GM18505 (cell line): ENCODE results near the gene ZNF627.

Experiments
- ATAC-seq: cut with Tn5 transposase; IDR thresholded peaks from one replicate; pipeline ENCODE4 v1.9.1; 2021; ENCODE audit not compliant: unreplicated experiment
- POLR2A ChIP-seq: IDR thresholded peaks from 4 replicates; pipeline ENCODE4 v1.6.1; 2011; ENCODE audit warnings: borderline replicate concordance; ENCODE audit not compliant: insufficient read depth, insufficient read length; ENCODE audit errors: extremely low read depth

Gene ZNF627

DNA sequence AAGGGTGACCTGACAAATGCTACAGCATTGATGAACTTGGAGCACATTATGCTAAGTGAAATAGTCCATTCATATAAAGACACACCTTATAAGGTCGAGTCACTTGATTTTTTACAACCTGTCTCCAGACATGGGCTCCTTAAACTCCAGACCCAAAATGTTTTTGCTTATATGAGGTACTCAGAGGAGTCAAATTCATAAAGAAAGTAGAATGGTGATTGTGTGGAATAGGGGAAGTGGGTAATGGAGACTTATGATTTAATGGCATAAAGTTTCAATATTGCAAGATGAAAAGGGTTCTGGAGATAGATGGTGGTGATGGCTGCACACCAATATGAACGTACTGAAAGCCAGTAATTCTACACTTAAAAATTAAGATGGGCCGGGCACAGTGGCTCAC is 59.3 kb downstream of the ZNF627 start:
- no peak for ATAC-seq
- no peak for TF ChIP-seq POLR2A

DNA sequence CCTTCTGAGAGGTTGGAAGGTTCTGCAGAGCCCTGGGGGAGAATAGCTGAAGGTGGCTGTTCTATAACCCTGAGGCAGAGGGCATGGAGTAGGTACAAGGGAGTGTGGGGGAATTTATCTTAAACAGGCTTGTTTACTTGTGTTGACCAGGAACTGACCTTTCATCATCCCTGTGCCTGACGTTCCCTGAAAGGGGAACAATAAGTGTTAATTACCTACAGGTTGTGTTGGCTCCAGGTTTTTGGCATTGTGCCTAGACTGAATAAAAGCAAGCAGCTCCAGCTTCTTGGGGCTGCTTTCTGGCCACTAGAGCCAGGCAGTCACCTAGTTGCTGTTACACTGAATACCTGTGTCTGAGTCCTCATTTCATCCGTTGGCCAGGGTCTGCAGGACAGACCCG is 60.0 kb downstream of the ZNF627 start:
- ATAC-seq = no peak
- TF ChIP-seq POLR2A = no peak

GRCh38 chr19:11658970-11659369 is 61.7 kb downstream of the ZNF627 start:
- no peak for TF ChIP-seq POLR2A
- no peak for ATAC-seq

DNA sequence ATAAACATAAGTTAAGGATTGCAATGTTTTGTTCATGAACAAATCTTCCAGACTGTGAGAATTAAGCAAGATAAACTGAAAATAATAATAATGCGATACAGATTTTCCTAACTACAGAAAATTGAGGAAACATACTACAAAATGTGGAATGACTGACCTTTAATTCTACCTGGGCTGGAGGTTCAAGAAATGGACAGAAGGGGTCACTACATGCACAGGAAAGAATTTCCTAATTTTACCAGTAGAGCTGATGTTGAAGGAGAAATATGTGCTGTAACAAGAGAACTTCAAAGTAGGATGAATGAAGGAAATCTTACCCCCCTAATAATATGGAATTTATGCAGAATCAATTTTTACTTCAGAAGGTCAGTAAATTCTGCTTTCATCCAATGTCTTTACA is 62.3 kb downstream of the ZNF627 start:
- no peak for ATAC-seq
- no peak for TF ChIP-seq POLR2A

DNA sequence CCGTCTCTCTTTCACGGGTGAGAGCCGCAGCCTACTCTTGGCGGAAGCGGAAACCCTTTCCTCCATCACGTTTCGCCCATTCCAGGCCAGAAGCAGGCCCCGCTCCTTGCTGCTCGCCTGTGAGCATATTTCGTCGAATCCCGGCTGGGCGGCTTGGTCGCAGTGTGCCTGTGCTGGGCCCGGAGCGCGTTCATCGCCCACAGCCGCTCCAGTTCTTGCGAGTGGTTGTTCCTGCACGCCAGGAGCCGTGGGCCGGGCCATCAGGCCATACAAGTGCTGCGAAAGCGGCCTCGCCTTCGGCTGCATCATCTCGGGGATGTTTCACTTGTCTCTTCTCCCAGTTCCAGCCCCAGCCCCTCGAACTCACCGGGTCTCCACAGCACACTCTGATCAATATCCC is 65.0 kb downstream of the ZNF627 start:
- ATAC-seq = no peak
- no peak for TF ChIP-seq POLR2A

DNA sequence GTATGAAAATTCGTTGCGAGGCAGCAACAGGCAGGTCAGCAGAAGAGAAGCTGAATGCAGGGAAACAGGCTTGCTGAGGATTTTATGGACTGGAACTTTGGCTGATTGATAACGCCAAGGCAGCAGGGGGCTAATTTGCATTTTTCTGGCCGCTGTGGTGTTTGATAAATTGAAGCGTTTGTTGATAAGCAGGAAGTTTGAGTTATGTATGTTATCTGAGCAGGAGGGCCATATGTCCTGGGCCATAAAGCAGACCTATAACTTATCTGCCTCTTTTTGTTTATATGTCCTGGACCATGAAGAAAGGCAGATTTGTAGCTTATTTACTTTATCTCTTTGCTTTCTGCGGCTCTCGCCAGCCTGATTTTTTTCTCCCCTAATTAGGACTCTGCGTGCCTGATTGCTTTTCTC is 65.9 kb downstream of the ZNF627 start:
- ATAC-seq = no peak
- no peak for TF ChIP-seq POLR2A
